WTC11 (cell line): ENCODE measurements around the gene TIMM17B. TPM values are rescaled to one million over a fixed set of nuclear protein-coding genes. Genes with fewer than 3 reads are reported as not detected.

Experiments
- ATAC-seq: fragments of 200-7000 bp; cut with Tn5 transposase; 2 replicates; pipeline ENCODE4 v1.10.0; 2021; ENCODE audit warnings: mild to moderate bottlenecking, moderate library complexity
- CTCF ChIA-PET: fragments of 300-600 bp; sonication (Branson Sonifier 250); formaldehyde crosslinking; loops from one replicate; lab custom pipeline; 2021; ENCODE audit warnings: antibody characterized with exemption; lab: Charles Lee
- POLR2A ChIA-PET: fragments of 350-600 bp; sonication (Branson Sonifier 250); formaldehyde crosslinking; loops from one replicate; lab custom pipeline; 2021; ENCODE audit warnings: antibody characterized with exemption; lab: Charles Lee
- DNase-seq: peaks from one replicate; pipeline ENCODE4 v3.0.0; 2021; ENCODE audit warnings: low spot score
- H3K27ac Mint-ChIP-seq: 2 replicates; pipeline ENCODE4 v1.8.0; 2021; ENCODE audit warnings: mixed read lengths
- H3K27me3 Mint-ChIP-seq: 2 replicates; pipeline ENCODE4 v1.8.0; 2021; ENCODE audit warnings: low read depth, mild to moderate bottlenecking, moderate library complexity, mixed read lengths
- H3K36me3 Mint-ChIP-seq: 2 replicates; pipeline ENCODE4 v1.8.0; 2021; ENCODE audit warnings: mixed read lengths
- H3K4me1 Mint-ChIP-seq: 2 replicates; pipeline ENCODE4 v1.8.0; 2022; ENCODE audit warnings: mixed read lengths
- H3K4me3 Mint-ChIP-seq: 2 replicates; pipeline ENCODE4 v1.8.0; 2021; ENCODE audit warnings: mild to moderate bottlenecking, moderate library complexity, mixed read lengths
- H3K9me3 Mint-ChIP-seq: 2 replicates; pipeline ENCODE4 v1.8.0; 2021; ENCODE audit warnings: mixed read lengths
- ELF4 ChIP-seq: sonication (generic); formaldehyde crosslinking; IDR thresholded peaks from 2 replicates; pipeline ENCODE4 v1.8.1; 2022; ENCODE audit warnings: low read depth, mild to moderate bottlenecking, moderate library complexity, missing genetic modification reagents
- FOXJ3 ChIP-seq: sonication (generic); formaldehyde crosslinking; IDR thresholded peaks from 2 replicates; pipeline ENCODE4 v1.9.0; 2021; ENCODE audit warnings: missing genetic modification reagents, mild to moderate bottlenecking, borderline replicate concordance
- FOXP1 ChIP-seq: sonication (generic); formaldehyde crosslinking; IDR thresholded peaks from 2 replicates; pipeline ENCODE4 v1.8.0; 2022; ENCODE audit warnings: missing genetic modification reagents, mild to moderate bottlenecking, moderate library complexity, borderline replicate concordance
- GABPB1 ChIP-seq: sonication (generic); formaldehyde crosslinking; IDR thresholded peaks from 2 replicates; pipeline ENCODE4 v1.8.1; 2023; ENCODE audit warnings: mild to moderate bottlenecking, missing genetic modification reagents
- JAZF1 ChIP-seq: fragments of 250-450 bp; sonication (Bioruptor Pico); IDR thresholded peaks from 2 replicates; pipeline ENCODE4 v1.9.0; 2021; ENCODE audit warnings: moderate library complexity, mild to moderate bottlenecking, inconsistent platforms
- PRRX2 ChIP-seq: fragments of 250-450 bp; sonication (Bioruptor Pico); IDR thresholded peaks from 2 replicates; pipeline ENCODE4 v1.8.0; 2021; ENCODE audit warnings: mild to moderate bottlenecking
- RORB ChIP-seq: fragments of 250-450 bp; sonication (Bioruptor Pico); IDR thresholded peaks from 2 replicates; pipeline ENCODE4 v1.9.0; 2021; ENCODE audit warnings: mild to moderate bottlenecking
- SOX15 ChIP-seq: fragments of 250-450 bp; sonication (Bioruptor Pico); IDR thresholded peaks from 2 replicates; pipeline ENCODE4 v1.9.0; 2021; ENCODE audit warnings: mild to moderate bottlenecking
- TCF7 ChIP-seq: sonication (generic); formaldehyde crosslinking; IDR thresholded peaks from 2 replicates; pipeline ENCODE4 v1.8.0; 2022; ENCODE audit warnings: mild to moderate bottlenecking, low read depth, missing genetic modification reagents, moderate library complexity
- TEAD1 ChIP-seq: sonication (generic); formaldehyde crosslinking; IDR thresholded peaks from 2 replicates; pipeline ENCODE4 v1.8.0; 2022; ENCODE audit warnings: mild to moderate bottlenecking, missing genetic modification reagents
- TP53 ChIP-seq: sonication (generic); formaldehyde crosslinking; IDR thresholded peaks from 2 replicates; pipeline ENCODE4 v1.8.1; 2023; ENCODE audit warnings: mild to moderate bottlenecking, missing genetic modification reagents
- ZNF263 ChIP-seq: sonication (generic); formaldehyde crosslinking; IDR thresholded peaks from 2 replicates; pipeline ENCODE4 v1.8.1; 2022; ENCODE audit warnings: low read depth, mild to moderate bottlenecking, moderate library complexity, missing genetic modification reagents
- total RNA-seq: library from RNA; stranded (reverse); gene quantifications from 3 replicates; pipeline ENCODE4 v1.2.3, GENCODE V29; 2021
- TF ChIP-seq, protein P1 (sequence below): sonication (generic); formaldehyde crosslinking; IDR thresholded peaks from 2 replicates; pipeline ENCODE4 v1.8.1; 2023; ENCODE audit warnings: mild to moderate bottlenecking, moderate library complexity, missing genetic modification reagents
- TF ChIP-seq, protein P2 (sequence below): sonication (generic); formaldehyde crosslinking; IDR thresholded peaks from 2 replicates; pipeline ENCODE4 v1.8.1; 2022; ENCODE audit warnings: low read depth, missing genetic modification reagents, borderline replicate concordance
- TF ChIP-seq, protein P3 (sequence below): sonication (generic); formaldehyde crosslinking; IDR thresholded peaks from 2 replicates; pipeline ENCODE4 v1.8.1; 2023; ENCODE audit warnings: mild to moderate bottlenecking, missing genetic modification reagents, borderline replicate concordance
- TF ChIP-seq, protein P4 (sequence below): sonication (generic); formaldehyde crosslinking; conservative IDR thresholded peaks from 2 replicates; pipeline ENCODE4 v1.8.1; 2023; ENCODE audit warnings: mild to moderate bottlenecking, low read depth, missing genetic modification reagents, moderate library complexity
- TF ChIP-seq, protein P5 (sequence below): fragments of 250-450 bp; sonication (Bioruptor Pico); IDR thresholded peaks from 2 replicates; pipeline ENCODE4 v1.9.0; 2021; ENCODE audit warnings: mild to moderate bottlenecking

The TIMM17B gene
- total RNA-seq, 1 experiment from 2014 or later: 99.6 TPM

DNA sequence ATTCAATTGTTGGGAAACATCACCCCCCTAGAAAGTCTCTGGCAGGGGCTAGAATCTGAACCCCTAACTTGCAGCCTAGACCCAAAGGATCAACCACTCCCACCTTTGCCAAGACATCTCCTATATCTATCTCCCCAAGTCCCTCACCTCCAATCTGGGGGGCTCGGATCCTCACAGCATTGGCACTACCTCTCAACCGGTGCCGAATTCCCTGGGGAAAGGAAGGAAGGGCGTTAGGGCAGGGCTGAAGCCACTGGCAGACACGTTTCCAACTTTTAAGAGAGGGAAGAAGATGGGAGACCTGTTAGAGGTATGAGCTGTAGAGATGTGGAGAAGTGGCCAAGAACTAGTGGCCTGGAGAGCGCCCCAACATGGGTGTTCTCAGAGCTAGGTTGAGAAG lies 2.7 kb downstream of the TIMM17B start:
- no peak for TF ChIP-seq GABPB1 (CRISPR knock-in tag)
- TF ChIP-seq, protein P1, sequence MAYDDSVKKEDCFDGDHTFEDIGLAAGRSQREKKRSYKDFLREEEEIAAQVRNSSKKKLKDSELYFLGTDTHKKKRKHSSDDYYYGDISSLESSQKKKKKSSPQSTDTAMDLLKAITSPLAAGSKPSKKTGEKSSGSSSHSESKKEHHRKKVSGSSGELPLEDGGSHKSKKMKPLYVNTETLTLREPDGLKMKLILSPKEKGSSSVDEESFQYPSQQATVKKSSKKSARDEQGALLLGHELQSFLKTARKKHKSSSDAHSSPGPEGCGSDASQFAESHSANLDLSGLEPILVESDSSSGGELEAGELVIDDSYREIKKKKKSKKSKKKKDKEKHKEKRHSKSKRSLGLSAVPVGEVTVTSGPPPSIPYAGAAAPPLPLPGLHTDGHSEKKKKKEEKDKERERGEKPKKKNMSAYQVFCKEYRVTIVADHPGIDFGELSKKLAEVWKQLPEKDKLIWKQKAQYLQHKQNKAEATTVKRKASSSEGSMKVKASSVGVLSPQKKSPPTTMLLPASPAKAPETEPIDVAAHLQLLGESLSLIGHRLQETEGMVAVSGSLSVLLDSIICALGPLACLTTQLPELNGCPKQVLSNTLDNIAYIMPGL: no peak
- TF ChIP-seq, protein P2, sequence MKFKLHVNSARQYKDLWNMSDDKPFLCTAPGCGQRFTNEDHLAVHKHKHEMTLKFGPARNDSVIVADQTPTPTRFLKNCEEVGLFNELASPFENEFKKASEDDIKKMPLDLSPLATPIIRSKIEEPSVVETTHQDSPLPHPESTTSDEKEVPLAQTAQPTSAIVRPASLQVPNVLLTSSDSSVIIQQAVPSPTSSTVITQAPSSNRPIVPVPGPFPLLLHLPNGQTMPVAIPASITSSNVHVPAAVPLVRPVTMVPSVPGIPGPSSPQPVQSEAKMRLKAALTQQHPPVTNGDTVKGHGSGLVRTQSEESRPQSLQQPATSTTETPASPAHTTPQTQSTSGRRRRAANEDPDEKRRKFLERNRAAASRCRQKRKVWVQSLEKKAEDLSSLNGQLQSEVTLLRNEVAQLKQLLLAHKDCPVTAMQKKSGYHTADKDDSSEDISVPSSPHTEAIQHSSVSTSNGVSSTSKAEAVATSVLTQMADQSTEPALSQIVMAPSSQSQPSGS (CRISPR knock-in tag): no peak
- TF ChIP-seq PRRX2 (CRISPR knock-in tag): no peak
- TF ChIP-seq, protein P3, sequence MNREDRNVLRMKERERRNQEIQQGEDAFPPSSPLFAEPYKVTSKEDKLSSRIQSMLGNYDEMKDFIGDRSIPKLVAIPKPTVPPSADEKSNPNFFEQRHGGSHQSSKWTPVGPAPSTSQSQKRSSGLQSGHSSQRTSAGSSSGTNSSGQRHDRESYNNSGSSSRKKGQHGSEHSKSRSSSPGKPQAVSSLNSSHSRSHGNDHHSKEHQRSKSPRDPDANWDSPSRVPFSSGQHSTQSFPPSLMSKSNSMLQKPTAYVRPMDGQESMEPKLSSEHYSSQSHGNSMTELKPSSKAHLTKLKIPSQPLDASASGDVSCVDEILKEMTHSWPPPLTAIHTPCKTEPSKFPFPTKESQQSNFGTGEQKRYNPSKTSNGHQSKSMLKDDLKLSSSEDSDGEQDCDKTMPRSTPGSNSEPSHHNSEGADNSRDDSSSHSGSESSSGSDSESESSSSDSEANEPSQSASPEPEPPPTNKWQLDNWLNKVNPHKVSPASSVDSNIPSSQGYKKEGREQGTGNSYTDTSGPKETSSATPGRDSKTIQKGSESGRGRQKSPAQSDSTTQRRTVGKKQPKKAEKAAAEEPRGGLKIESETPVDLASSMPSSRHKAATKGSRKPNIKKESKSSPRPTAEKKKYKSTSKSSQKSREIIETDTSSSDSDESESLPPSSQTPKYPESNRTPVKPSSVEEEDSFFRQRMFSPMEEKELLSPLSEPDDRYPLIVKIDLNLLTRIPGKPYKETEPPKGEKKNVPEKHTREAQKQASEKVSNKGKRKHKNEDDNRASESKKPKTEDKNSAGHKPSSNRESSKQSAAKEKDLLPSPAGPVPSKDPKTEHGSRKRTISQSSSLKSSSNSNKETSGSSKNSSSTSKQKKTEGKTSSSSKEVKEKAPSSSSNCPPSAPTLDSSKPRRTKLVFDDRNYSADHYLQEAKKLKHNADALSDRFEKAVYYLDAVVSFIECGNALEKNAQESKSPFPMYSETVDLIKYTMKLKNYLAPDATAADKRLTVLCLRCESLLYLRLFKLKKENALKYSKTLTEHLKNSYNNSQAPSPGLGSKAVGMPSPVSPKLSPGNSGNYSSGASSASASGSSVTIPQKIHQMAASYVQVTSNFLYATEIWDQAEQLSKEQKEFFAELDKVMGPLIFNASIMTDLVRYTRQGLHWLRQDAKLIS: no peak
- no peak for TF ChIP-seq RORB (CRISPR knock-in tag)
- Mint-ChIP-seq H3K4me3 (peak overlapping the region; percentile 39), H3K9me3 (no peaks in the 10 kb centered on the region), H3K36me3 (peaks cover 10% of the 10 kb centered on the region; the same call in 1 of the 2 replicates), H3K27me3 (peaks cover 4% of the 10 kb centered on the region; the same call in 1 of the 2 replicates), H3K27ac (no peak overlapping the region), H3K4me1 (peaks cover 18% of the 10 kb centered on the region)
- ATAC-seq (no peak), DNase-seq (no peak)
- ChIA-PET POLR2A (no interaction called here), CTCF (no interaction called here)

DNA sequence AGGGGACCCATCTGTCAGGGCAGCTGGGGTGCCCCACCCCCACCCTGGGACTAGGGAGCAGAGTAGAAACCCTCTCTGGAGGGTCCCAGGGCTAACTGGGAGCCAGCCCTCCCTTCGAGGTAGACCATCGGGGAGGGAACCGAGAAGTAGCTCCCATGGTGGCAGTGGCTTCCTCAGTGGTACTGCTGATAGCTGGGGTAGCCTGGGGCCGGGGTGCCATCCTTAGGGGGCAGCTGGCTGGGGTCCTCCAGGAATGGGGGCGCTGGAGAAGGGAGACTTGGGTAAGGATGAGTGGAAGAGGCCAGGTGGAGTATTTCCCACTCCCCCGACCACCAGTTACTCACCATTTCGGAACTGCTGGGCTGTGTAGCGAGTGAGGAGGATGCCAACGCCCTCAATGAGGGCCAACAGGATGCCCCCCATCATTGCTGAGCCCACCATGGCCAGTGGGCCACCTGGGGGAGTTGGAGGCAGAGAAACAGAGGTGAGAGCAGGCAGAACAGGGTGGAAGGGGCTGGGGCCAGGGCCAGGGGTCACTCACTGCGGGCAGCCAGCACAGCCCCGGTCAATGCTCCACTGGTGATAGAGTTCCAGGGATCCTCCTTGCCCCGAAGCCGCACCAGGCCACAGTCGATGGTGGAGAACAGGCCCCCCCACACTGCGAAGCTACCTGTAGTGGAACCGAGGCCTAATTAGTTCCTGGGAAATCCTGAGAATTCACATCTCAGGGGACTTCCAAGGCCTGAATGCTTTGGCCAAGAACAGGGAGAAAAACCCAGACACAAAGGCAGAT lies 3.8 kb downstream of the TIMM17B start:
- Mint-ChIP-seq H3K4me1 (peaks cover 22% of the 10 kb centered on the region), H3K36me3 (peaks cover 8% of the 10 kb centered on the region; the same call in 1 of the 2 replicates), H3K9me3 (no peaks in the 10 kb centered on the region), H3K4me3 (no peak overlapping the region), H3K27ac (no peak overlapping the region), H3K27me3 (peaks cover 4% of the 10 kb centered on the region; the same call in 1 of the 2 replicates)
- no peak for ATAC-seq
- ChIA-PET CTCF (no interaction called here), POLR2A (no interaction called here)
- DNase-seq: no peak
- no peak for TF ChIP-seq TEAD1 (CRISPR knock-in tag)
- no peak for TF ChIP-seq TP53 (CRISPR knock-in tag)
- no peak for TF ChIP-seq SOX15 (CRISPR knock-in tag)
- TF ChIP-seq, protein P4, sequence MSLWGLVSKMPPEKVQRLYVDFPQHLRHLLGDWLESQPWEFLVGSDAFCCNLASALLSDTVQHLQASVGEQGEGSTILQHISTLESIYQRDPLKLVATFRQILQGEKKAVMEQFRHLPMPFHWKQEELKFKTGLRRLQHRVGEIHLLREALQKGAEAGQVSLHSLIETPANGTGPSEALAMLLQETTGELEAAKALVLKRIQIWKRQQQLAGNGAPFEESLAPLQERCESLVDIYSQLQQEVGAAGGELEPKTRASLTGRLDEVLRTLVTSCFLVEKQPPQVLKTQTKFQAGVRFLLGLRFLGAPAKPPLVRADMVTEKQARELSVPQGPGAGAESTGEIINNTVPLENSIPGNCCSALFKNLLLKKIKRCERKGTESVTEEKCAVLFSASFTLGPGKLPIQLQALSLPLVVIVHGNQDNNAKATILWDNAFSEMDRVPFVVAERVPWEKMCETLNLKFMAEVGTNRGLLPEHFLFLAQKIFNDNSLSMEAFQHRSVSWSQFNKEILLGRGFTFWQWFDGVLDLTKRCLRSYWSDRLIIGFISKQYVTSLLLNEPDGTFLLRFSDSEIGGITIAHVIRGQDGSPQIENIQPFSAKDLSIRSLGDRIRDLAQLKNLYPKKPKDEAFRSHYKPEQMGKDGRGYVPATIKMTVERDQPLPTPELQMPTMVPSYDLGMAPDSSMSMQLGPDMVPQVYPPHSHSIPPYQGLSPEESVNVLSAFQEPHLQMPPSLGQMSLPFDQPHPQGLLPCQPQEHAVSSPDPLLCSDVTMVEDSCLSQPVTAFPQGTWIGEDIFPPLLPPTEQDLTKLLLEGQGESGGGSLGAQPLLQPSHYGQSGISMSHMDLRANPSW (CRISPR knock-in tag): no peak
- no peak for TF ChIP-seq TCF7
- TF ChIP-seq ZNF263: no peak
- no peak for TF ChIP-seq JAZF1
- TF ChIP-seq, protein P1: no peak
- no peak for TF ChIP-seq FOXJ3 (CRISPR knock-in tag)
- TF ChIP-seq FOXP1: no peak
- TF ChIP-seq, protein P5, sequence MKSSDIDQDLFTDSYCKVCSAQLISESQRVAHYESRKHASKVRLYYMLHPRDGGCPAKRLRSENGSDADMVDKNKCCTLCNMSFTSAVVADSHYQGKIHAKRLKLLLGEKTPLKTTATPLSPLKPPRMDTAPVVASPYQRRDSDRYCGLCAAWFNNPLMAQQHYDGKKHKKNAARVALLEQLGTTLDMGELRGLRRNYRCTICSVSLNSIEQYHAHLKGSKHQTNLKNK (CRISPR knock-in tag): no peak
- no peak for TF ChIP-seq ELF4 (CRISPR knock-in tag)
